Esophagus squamous epithelium (tissue), 4 donors: ENCODE measurements around the gene NR0B2.

Source experiments
- POLR2A ChIP-seq, 4 donors: fragments of 450-650 bp; IDR thresholded peaks; one replicate each; pipeline ENCODE4 v1.6.1; 2017; ENCODE audit warnings: antibody characterized with exemption in 4 of 4, mild to moderate bottlenecking in 4 of 4, moderate library complexity in 3 of 4
- TF ChIP-seq, protein P1 (sequence below), 6 experiments: fragments of 450-650 bp in 4 of 6; fragments of 200-600 bp in 2 of 6; sonication (generic) in 2 of 6; IDR thresholded peaks; one replicate each; pipeline ENCODE4 v1.5.1; 2016 to 2019; ENCODE audit warnings: antibody characterized with exemption in 6 of 6, mild to moderate bottlenecking in 4 of 6, moderate library complexity in 4 of 6

DNA sequence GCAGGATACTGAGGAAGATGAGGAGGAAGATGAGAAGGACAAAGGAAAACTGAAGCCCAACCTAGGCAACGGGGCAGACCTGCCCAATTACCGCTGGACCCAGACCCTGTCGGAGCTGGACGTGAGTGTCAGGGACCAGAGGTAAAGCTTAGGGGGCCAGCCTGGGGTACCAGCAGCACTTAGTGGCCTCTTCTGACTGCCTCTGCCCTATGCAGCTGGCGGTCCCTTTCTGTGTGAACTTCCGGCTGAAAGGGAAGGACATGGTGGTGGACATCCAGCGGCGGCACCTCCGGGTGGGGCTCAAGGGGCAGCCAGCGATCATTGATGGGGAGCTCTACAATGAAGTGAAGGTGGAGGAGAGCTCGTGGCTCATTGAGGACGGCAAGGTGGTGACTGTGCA lies 28.9 kb upstream of the NR0B2 start:
- TF ChIP-seq, protein P1, sequence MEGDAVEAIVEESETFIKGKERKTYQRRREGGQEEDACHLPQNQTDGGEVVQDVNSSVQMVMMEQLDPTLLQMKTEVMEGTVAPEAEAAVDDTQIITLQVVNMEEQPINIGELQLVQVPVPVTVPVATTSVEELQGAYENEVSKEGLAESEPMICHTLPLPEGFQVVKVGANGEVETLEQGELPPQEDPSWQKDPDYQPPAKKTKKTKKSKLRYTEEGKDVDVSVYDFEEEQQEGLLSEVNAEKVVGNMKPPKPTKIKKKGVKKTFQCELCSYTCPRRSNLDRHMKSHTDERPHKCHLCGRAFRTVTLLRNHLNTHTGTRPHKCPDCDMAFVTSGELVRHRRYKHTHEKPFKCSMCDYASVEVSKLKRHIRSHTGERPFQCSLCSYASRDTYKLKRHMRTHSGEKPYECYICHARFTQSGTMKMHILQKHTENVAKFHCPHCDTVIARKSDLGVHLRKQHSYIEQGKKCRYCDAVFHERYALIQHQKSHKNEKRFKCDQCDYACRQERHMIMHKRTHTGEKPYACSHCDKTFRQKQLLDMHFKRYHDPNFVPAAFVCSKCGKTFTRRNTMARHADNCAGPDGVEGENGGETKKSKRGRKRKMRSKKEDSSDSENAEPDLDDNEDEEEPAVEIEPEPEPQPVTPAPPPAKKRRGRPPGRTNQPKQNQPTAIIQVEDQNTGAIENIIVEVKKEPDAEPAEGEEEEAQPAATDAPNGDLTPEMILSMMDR (IDR thresholded peaks at IDR 0.05): no peak
- TF ChIP-seq POLR2A (IDR thresholded peaks at IDR 0.05): no peak
